Dedifferentiated amniotic fluid mesenchymal stem cell (primary cell): ENCODE results near the gene GRAMD1B.

Experiments
- DNase-seq: peaks from one replicate; pipeline ENCODE4 v3.0.0-alpha.2; 2016; ENCODE audit errors: extremely low spot score

GRAMD1B gene

DNA sequence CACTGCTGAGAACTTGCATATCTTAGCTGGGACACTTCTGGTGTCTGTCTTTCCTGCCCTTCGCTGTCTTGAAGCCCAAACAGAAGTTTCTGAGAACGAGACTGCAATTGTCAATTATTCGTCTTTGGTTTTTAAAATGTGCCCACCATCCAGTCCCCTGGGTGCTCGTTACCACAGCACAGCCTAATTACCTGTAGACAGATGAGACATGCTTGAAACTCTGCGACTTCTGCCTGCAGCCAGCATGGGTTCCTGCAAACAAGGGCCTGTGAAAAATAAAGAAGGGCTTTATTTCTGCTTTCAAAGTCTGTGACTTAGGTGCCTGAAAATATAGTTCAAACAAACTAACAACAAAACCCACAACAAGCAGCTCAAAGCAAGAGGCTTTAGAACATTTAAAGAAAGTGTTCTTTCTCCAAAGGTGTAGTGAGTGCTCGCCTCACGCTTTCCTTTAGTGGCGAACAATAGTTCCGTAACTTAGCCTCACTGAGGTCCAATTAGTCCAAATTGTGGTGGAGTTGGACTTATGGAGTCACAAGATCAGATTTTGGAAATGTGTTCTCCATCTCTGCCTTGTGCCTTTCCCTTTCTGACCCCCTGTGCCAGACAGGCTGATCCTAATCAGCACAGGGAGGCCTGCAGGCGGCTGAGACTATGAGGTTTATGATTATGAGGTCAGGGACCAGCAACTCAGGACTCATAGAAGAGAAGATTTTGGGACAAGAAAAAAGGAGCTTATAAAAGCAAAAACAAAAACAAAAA, 20.4 kb upstream of the GRAMD1B start:
- no peak for DNase-seq

- no peak for DNase-seq
Measured at GRCh38 chr11:123410218-123410549, 19.9 kb upstream of the GRAMD1B start.

GRCh38 chr11:123413636-123414035, 16.4 kb upstream of the GRAMD1B start:
- no peak for DNase-seq

DNA sequence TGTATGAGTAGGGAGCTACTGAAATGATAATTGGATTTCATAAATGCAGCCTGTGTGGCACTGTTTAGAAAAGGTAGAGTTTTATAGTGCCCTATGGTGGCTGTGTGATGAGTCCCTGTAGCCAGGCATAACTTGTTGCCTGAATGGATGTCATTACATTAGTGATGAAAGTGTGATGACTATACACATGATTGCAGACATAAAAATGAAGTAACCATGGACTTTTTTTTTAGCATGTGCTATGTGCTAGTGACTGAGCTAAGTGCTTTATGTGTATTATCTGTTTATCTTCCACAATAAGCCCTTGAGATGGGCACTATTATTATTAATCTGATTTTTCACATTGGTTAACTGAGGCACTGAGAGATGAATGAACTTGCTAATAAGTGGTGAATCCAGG, 13.5 kb upstream of the GRAMD1B start:
- no peak for DNase-seq

- DNase-seq, result no peak
Measured at GRCh38 chr11:123418351-123419114, 11.5 kb upstream of the GRAMD1B start.

- DNase-seq, result no peak
Measured at GRCh38 chr11:123419731-123420452, 10.2 kb upstream of the GRAMD1B start.

- no peak for DNase-seq
Measured at GRCh38 chr11:123421589-123421988, 8.5 kb upstream of the GRAMD1B start.

GRCh38 chr11:123425367-123425766, 4.7 kb upstream of the GRAMD1B start:
- no peak for DNase-seq

GRCh38 chr11:123426789-123427188, 3.3 kb upstream of the GRAMD1B start:
- DNase-seq, result no peak

DNA sequence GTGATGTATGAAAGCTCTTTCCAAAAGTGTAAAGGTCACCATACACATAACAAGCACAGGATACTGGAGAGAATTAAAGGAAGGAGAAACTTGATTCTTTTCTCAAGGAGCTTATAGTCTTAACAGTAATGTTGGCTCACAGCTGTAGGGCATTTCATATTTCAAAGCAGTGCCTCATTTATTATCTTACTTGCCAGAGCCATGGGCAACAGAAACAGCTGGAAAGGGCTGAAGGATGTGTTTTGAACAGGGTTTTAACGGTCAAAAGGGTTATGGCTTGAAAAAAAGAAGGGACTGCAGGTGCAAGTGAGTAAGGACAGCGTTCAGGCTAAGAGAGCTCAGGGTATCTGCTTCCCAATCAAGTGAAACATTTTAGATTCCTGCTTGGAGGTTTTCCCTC, 2.7 kb upstream of the GRAMD1B start:
- no peak for DNase-seq

GRCh38 chr11:123428116-123428715, 1.9 kb upstream of the GRAMD1B start:
- DNase-seq, result no peak

GRCh38 chr11:123429336-123429735, 733 bp upstream of the GRAMD1B start:
- DNase-seq, result no peak

DNA sequence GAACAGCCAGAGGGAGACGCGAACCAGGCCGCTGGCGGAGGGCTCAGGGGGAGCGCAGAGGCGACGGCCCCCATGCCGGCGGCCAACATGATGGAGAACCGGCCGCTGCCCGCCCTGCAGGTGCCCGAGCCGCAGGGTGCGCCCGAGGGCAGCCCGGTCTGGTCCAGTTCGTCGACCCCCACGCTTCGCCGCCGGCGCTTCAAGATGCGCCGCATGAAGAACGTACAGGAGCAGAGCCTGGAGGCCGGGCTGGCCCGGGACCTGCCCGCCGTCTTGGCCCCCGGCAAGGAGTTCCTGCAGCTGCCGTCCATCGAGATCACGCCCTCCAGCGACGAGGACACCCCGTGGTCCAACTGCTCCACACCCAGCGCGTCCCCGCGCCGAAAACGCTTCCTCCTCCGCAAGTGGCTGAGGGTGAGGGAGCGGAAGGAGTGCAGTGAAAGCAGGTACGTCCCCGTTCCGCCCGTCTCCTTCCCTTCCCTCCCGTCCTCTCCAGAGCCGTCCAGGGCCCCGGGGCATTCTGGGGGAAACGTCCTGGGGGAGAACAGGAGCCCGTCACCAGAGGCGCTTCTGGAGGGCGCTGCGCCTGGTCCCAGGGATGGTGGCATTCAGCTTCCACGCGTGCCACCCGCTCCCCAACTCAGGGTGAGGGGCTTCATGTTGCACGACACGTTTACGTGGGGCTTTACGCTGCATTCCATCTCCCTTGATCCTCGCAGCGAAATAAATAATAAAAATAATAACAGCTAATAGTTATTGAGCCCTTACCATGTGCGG, 840 bp downstream of the GRAMD1B start:
- DNase-seq, result no peak

GRCh38 chr11:123431619-123432018, 1.6 kb downstream of the GRAMD1B start:
- DNase-seq, result no peak

GRCh38 chr11:123434262-123434661, 4.2 kb downstream of the GRAMD1B start:
- DNase-seq, result no peak

GRCh38 chr11:123434911-123435310, 4.8 kb downstream of the GRAMD1B start:
- DNase-seq, result no peak

DNA sequence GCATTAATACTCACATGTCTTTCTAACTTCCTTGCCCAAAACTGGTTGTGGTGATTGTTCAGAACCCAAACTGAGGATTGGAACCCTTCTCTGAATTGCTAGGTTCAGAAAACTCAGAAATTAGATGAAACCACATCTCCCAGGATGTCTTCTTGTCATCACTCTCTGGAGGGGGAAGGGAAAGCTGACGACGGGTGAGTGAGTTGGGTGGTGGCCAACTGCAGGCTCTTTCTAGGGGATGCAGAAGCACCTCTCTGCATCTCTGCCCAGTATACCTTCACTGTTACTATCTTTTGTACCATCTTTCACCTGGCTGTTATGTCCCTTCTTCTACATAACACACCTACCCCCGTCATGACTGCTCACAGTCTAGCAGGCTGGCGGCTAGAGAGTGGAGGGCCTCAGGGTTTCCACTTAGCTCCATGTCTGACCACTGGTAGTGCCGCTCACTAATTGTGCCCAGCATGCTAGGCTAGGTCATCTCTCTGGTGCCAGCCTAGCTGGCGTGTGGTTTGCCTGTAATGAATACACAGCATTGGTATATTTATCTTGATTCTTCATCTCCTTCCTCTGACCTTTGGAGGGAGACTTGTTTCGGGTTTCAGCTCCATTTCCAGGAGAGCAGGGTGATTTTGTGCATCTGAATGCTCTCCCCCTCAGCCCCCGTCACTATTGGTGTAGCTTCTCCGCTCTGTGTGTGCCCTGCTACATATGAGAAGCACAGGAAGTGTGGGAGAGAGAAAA, 7.3 kb downstream of the GRAMD1B start:
- no peak for DNase-seq

DNA sequence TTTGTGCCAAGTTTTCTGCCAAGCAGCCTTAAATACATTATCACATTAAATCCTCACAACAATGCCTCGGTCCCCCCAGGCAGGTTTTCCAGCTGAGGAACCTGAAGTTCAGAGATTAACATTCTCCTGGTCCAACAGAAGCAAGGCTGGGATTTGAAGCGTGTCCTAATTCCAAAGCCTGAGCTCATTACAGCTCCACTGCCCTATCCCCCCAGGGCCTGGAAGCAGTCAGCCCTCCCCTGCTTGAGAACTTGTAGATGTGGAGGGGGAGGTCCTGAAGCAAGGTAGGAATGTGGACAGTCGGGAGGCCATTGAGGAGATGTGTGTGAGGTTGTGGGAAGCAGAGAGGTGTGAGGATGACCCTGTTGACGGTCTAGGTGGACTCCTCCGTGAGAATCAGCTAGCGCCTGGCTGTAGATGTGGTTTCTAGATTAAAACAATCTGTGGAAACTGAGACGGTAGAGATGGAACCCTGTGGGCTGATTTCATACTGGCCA, 8.1 kb downstream of the GRAMD1B start:
- DNase-seq, result no peak

- no peak for DNase-seq
Measured at GRCh38 chr11:123439616-123440015, 9.5 kb downstream of the GRAMD1B start.

GRCh38 chr11:123441161-123441560, 11.1 kb downstream of the GRAMD1B start:
- no peak for DNase-seq
